ENCODE data around the gene TUBGCP6. TPM values are rescaled to one million over a fixed set of nuclear protein-coding genes. Genes with fewer than 3 reads are reported as not detected.

TUBGCP6 gene
- total RNA-seq, 6 experiments from 2014 or later = 10.4 to 22.6 (median 14.6) TPM

DNA sequence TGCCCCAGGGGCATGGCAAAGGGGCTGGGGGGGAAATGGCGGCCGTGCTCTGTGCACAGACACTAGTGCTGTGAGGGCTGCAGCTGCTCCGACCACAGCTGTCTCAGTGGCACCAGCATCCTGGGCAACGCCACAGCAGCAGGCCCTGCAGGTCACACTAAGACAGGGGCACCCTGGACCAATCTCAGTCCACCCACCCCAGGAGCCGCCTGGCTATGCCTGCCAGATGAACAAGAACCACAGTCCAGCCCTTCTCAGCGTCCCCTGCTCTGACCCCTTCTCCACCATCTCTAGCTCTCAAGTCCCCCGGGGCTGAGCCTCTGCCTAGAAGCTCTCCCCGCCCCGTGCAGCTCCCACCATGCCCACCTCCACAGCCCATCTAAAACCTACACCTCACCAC lies 16.5 kb downstream of the TUBGCP6 start:
- Histone ChIP-seq H3K9me3 (no peaks in the 10 kb centered on the region), H3K4me1 (no peaks in the 10 kb centered on the region), H3K27ac (no peak overlapping the region), H3K36me3 (peaks cover 0 to 38% (median 4%) of the 10 kb centered on the region in 4 donors), H3K4me3 (no peak overlapping the region), H3K27me3 (no peaks in the 10 kb centered on the region)
- TF ChIP-seq, protein P1, sequence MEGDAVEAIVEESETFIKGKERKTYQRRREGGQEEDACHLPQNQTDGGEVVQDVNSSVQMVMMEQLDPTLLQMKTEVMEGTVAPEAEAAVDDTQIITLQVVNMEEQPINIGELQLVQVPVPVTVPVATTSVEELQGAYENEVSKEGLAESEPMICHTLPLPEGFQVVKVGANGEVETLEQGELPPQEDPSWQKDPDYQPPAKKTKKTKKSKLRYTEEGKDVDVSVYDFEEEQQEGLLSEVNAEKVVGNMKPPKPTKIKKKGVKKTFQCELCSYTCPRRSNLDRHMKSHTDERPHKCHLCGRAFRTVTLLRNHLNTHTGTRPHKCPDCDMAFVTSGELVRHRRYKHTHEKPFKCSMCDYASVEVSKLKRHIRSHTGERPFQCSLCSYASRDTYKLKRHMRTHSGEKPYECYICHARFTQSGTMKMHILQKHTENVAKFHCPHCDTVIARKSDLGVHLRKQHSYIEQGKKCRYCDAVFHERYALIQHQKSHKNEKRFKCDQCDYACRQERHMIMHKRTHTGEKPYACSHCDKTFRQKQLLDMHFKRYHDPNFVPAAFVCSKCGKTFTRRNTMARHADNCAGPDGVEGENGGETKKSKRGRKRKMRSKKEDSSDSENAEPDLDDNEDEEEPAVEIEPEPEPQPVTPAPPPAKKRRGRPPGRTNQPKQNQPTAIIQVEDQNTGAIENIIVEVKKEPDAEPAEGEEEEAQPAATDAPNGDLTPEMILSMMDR (IDR thresholded peaks at IDR 0.05) = no peak
- TF ChIP-seq POLR2A (IDR thresholded peaks at IDR 0.05) = no peak
- 98% methylated on average over 5 of the region's 9 CpGs for WGBS (ENCODE audit: insufficient coverage, low coverage, low lambda C conversion rate, missing lambda C conversion rate)
- intact Hi-C loops (cut with DNase I) = no loop called here
- ATAC-seq (no peak), DNase-seq (peak in 1 of 3 donors; percentile 12)

DNA sequence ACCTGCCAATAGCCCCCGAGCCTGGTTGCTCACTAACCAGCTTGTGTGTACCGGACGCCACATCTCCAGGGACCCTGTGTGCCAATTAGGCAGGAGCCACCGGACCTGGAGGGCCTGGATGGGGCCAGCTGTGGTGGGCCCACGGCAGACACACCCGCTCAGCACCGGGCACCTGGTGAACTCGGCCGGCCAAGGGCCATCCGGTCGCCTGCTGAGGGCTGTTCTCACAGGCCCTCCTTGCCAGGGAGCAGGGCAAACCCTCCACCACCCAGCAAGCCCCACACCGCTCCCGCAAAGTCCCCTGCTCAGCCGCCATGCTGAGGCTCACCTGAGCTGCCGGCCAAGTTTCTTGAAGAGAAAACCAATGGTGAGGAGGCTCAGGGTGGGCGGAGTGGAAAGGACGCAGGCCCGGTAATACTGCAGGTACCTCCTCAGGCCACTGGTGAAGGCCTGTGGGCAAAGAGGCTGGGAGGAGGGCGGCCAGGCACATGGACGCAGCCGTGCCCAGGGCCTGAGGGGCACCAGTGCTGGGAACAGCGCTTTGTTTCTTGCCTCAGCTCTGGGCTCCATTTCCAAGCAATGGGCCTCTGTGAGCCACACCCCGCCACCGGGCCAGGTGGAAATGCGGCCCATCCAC lies 17.1 kb downstream of the TUBGCP6 start:
- Histone ChIP-seq H3K27ac (no peak overlapping the region), H3K4me1 (no peaks in the 10 kb centered on the region), H3K27me3 (no peaks in the 10 kb centered on the region), H3K9me3 (no peaks in the 10 kb centered on the region), H3K4me3 (no peak overlapping the region), H3K36me3 (peaks cover 0 to 38% (median 2%) of the 10 kb centered on the region in 4 donors)
- ATAC-seq = no peak
- intact Hi-C loops (cut with DNase I) = no loop called here
- WGBS (ENCODE audit: insufficient coverage, low coverage, low lambda C conversion rate, missing lambda C conversion rate) = 97% methylated on average over 5 of the region's 25 CpGs
- no peak for DNase-seq
- TF ChIP-seq POLR2A (IDR thresholded peaks at IDR 0.05) = no peak
- TF ChIP-seq, protein P1 (IDR thresholded peaks at IDR 0.05) = no peak

DNA sequence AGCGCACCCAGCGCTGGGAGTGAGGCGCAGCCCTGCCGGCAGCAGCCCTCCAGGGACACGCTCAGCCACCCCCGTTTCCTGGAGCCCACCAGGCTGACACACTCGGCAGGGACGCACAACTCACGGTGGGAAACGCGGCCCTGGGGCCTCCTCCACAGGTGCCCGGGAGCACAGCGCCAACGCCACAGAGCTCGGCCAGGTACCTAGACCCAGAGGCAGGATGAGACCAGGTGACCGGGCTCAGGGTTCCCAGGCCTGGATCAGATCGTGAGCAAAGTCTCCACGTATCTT lies 18.0 kb downstream of the TUBGCP6 start:
- H3K36me3 ChIP-seq = peaks cover 0 to 43% (median 7%) of the 10 kb centered on the region in 4 donors
- no peaks in the 10 kb centered on the region for H3K27me3 ChIP-seq
- no peaks in the 10 kb centered on the region for H3K4me1 ChIP-seq
- ATAC-seq (no peak), DNase-seq (no peak)
- no peak for TF ChIP-seq POLR2A (IDR thresholded peaks at IDR 0.05)
- TF ChIP-seq, protein P1 (IDR thresholded peaks at IDR 0.05) = no peak
- H3K4me3 ChIP-seq = no peak overlapping the region
- intact Hi-C loops (cut with DNase I) = no loop called here
- H3K9me3 ChIP-seq = no peaks in the 10 kb centered on the region
- no peak overlapping the region for H3K27ac ChIP-seq
- WGBS (ENCODE audit: insufficient coverage, low coverage, low lambda C conversion rate, missing lambda C conversion rate) = no CpG with 5 or more reads among the region's 18 CpGs

DNA sequence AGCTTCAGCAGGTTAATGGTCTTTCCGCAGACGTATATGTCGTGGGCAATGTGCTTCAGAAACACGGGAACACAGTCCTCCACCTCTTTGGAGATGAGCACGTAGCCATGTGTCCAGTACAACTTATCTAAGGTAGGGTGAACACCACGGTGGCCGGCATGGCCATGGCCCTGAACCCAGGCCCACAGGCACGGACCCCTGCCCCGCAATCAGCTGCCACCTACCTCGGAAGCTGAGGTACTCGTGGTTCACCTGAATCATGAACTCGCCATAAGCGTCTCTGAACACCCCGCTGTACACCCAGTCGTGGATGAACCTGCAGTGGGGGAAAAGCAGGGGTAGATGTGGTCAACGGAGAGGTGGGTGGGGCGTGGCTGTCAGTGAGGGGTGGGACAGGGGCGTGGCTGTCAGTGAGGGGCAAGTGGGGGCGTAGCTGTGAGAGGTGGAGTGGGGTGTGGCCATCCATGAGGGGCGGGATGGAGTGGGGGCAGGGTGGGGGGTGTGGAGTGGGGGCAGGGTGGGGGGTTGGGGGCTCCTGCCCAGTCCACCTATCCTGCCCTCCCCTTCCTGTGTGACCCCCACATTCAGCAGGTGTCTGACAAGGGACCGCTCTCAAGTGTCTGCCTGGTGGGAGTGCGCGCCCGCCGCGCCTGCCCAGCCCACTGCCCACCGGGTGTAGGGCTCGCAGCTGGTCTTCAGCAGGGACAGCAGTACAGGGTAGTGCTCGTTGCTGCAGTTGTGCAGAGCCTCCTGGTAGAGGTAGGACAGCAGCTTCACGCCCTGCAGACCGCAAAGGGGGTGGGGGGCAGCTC lies 18.6 kb downstream of the TUBGCP6 start:
- 87% methylated on average over 10 of the region's 31 CpGs for WGBS (ENCODE audit: insufficient coverage, low coverage, low lambda C conversion rate, missing lambda C conversion rate)

More for the DNA sequence above, 18.6 kb downstream of the TUBGCP6 start:
- Histone ChIP-seq H3K27me3 (no peaks in the 10 kb centered on the region), H3K27ac (no peak overlapping the region), H3K36me3 (peaks cover 0 to 49% (median 8%) of the 10 kb centered on the region in 4 donors), H3K4me1 (no peaks in the 10 kb centered on the region), H3K4me3 (no peak overlapping the region), H3K9me3 (no peaks in the 10 kb centered on the region)
- TF ChIP-seq, protein P1 (IDR thresholded peaks at IDR 0.05) = no peak
- TF ChIP-seq POLR2A (IDR thresholded peaks at IDR 0.05) = no peak
- DNase-seq (no peak), ATAC-seq (no peak)
- intact Hi-C loops (cut with DNase I) = no loop called here
